Calu3 (cell line): Measurements from ENCODE around the gene SSC4D. TPM values are rescaled to one million over a fixed set of nuclear protein-coding genes. Genes with fewer than 3 reads are reported as not detected.

Experiments
- BruUV-seq: library from RNA; stranded (reverse); fragments of 400-500 nt; replicated peaks from 2 replicates; lab custom pipeline; 2021; lab: Mats Ljungman, UMichigan
- CTCF ChIA-PET: fragments of 300-600 bp; sonication (Branson Sonifier 250); formaldehyde crosslinking; loops from one replicate; lab custom pipeline; 2022; ENCODE audit warnings: antibody characterized with exemption; lab: Charles Lee
- DNase-seq: peaks from one replicate; pipeline ENCODE4 v3.0.0; 2022
- H3K27ac Mint-ChIP-seq: one replicate; pipeline ENCODE4 v1.8.0; 2022; ENCODE audit warnings: mixed read lengths; ENCODE audit not compliant: unreplicated experiment
- H3K27me3 Mint-ChIP-seq: one replicate; pipeline ENCODE4 v1.8.0; 2022; ENCODE audit warnings: mixed read lengths; ENCODE audit not compliant: unreplicated experiment
- H3K36me3 Mint-ChIP-seq: one replicate; pipeline ENCODE4 v1.8.0; 2022; ENCODE audit warnings: mild to moderate bottlenecking, moderate library complexity, mixed read lengths; ENCODE audit not compliant: insufficient read depth, unreplicated experiment
- H3K4me1 Mint-ChIP-seq: one replicate; pipeline ENCODE4 v1.8.0; 2022; ENCODE audit warnings: mild to moderate bottlenecking, low read depth, mixed read lengths; ENCODE audit not compliant: unreplicated experiment
- H3K4me3 Mint-ChIP-seq: one replicate; pipeline ENCODE4 v1.8.0; 2022; ENCODE audit warnings: mild to moderate bottlenecking, low read depth, moderate library complexity, mixed read lengths; ENCODE audit not compliant: unreplicated experiment
- H3K9me3 Mint-ChIP-seq: one replicate; pipeline ENCODE4 v1.8.0; 2022; ENCODE audit warnings: low read depth, mixed read lengths; ENCODE audit not compliant: unreplicated experiment
- intact Hi-C: fragments of 100-400 bp; cut with micrococcal nuclease; formaldehyde crosslinking; loops from one replicate; pipeline ENCODE4 v1.10.0; 2022; ENCODE audit not compliant: unreplicated experiment
- total RNA-seq: library from RNA; stranded (reverse); gene quantifications from 2 replicates; pipeline ENCODE4 v1.2.3, GENCODE V29; 2022
- TF ChIP-seq, protein P1 (sequence below): fragments of 200-600 bp; IDR thresholded peaks from one replicate; pipeline ENCODE4 v1.8.0; 2022; ENCODE audit warnings: antibody characterized with exemption; ENCODE audit not compliant: unreplicated experiment

The SSC4D gene
- total RNA-seq, 1 experiment from 2014 or later, result not detected

DNA sequence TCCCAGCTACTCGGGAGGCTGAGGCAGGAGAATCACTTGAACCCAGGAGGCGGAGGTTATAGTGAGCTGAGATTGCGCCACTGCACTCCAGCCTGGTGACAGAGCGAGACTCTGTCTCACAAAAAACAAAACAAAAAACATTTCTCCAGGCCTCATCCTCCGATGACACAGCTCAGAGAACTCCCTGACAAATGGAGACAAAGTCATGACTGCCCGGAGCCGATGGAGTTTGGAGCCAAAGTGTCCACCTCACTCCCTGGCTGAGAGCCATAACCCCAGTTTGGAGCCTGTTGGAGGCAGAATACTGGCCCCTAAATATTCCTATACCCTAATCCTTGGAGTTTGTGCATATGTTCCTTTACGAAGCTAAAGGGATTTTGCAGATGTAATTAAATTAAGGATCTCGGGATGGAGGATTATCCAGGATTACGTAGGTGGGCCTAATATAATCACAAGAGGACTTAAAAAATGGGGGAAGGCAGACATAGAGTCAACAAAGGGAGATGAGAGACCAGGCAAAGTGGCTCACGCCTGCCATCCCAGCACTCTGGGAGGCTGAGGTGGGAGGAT is 22.7 kb downstream of the SSC4D start:
- Mint-ChIP-seq H3K36me3 (peaks cover 5% of the 10 kb centered on the region), H3K4me3 (no peak overlapping the region), H3K4me1 (no peaks in the 10 kb centered on the region), H3K9me3 (no peaks in the 10 kb centered on the region), H3K27me3 (no peaks in the 10 kb centered on the region), H3K27ac (no peak overlapping the region)
- TF ChIP-seq, protein P1, sequence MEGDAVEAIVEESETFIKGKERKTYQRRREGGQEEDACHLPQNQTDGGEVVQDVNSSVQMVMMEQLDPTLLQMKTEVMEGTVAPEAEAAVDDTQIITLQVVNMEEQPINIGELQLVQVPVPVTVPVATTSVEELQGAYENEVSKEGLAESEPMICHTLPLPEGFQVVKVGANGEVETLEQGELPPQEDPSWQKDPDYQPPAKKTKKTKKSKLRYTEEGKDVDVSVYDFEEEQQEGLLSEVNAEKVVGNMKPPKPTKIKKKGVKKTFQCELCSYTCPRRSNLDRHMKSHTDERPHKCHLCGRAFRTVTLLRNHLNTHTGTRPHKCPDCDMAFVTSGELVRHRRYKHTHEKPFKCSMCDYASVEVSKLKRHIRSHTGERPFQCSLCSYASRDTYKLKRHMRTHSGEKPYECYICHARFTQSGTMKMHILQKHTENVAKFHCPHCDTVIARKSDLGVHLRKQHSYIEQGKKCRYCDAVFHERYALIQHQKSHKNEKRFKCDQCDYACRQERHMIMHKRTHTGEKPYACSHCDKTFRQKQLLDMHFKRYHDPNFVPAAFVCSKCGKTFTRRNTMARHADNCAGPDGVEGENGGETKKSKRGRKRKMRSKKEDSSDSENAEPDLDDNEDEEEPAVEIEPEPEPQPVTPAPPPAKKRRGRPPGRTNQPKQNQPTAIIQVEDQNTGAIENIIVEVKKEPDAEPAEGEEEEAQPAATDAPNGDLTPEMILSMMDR, result no peak
- CTCF ChIA-PET, result no interaction called here
- intact Hi-C loops, result no loop called here
- no TSS peak for BruUV-seq
- DNase-seq, result no peak

DNA sequence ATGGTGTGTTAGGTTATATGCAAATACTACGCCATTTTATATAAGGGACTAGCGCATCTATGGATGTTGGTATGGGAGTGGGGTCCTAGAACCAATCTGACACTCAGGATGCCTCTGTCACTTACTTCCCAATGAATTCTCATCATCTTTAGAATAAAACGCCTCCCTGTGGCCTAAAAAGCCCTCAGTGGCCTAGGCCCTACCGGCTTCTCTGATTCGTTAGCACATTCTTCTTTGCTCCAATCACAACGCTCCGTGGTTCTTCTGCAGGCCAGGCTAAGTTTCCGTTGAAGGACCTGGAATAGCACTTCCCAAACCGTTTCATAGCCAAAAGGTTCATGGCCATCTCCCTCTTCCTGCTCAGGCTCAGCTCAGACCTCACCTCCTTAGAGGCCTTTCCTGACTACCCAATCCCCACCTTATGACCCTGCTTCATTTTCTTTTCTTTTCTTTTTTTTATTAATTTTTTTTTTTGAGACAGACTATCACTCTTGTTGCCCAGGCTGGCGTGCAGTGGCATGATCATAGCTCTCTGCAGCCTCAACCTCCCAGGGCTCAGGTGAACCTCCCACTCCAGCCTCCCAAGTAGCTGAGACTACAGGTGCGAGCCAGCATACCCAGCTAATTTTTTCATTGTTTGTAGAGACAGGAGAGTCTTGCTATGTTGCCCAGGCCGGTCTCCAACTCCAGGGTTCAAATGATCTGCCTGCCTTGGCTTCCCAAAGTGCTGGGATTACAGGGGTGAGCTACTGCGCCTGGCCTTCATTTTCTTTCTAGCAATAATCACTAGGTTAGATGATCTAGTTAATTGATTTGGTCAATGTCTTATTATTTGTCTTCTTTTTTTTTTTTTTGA is 26.2 kb downstream of the SSC4D start:
- intact Hi-C loops, result no loop called here
- Mint-ChIP-seq H3K4me1 (peaks cover under 1% of the 10 kb centered on the region), H3K4me3 (no peak overlapping the region), H3K27ac (no peak overlapping the region), H3K27me3 (no peaks in the 10 kb centered on the region), H3K36me3 (peaks cover 4% of the 10 kb centered on the region), H3K9me3 (no peaks in the 10 kb centered on the region)
- TF ChIP-seq, protein P1, result no peak
- no peak for DNase-seq
- CTCF ChIA-PET, result no interaction called here
- BruUV-seq, result no TSS peak

DNA sequence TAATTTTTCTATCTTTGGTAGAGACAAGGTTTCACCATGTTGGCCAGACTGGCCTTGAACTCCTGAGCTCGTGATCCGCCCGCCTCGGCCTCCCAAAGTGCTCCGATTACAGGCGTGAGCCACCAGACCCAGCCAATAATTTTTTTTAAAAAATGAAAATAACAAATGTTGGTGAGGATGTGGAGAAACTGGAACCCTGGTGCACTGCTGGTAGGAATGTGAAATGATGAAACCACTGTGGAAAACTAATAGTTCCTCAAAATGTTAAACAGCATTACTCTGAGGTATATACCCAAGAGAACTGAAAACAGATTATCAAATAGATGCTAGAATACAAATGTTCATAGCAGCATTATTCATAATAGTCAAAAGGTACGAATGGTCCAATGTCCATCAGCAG is 27.7 kb downstream of the SSC4D start:
- DNase-seq, result no peak
- Mint-ChIP-seq H3K9me3 (no peaks in the 10 kb centered on the region), H3K27me3 (no peaks in the 10 kb centered on the region), H3K4me3 (no peak overlapping the region), H3K27ac (no peak overlapping the region), H3K4me1 (peaks cover 7% of the 10 kb centered on the region), H3K36me3 (no peaks in the 10 kb centered on the region)
- BruUV-seq, result no TSS peak
- intact Hi-C loops, result no loop called here
- CTCF ChIA-PET, result no interaction called here
- TF ChIP-seq, protein P1, result no peak

GRCh38 chr7:76380623-76380966 is 28.9 kb downstream of the SSC4D start:
- DNase-seq, result no peak
- TF ChIP-seq, protein P1, result no peak

More at GRCh38 chr7:76380623-76380966, 28.9 kb downstream of the SSC4D start:
- no peak overlapping the region for H3K27ac Mint-ChIP-seq
- no peaks in the 10 kb centered on the region for H3K36me3 Mint-ChIP-seq
- BruUV-seq, result no TSS peak
- H3K4me3 Mint-ChIP-seq, result no peak overlapping the region
- CTCF ChIA-PET, result no interaction called here
- H3K4me1 Mint-ChIP-seq, result peaks cover 7% of the 10 kb centered on the region
- H3K9me3 Mint-ChIP-seq, result no peaks in the 10 kb centered on the region
- no peaks in the 10 kb centered on the region for H3K27me3 Mint-ChIP-seq
- intact Hi-C loops, result no loop called here
